ENCODE measurements around the gene PAGE1.

DNA sequence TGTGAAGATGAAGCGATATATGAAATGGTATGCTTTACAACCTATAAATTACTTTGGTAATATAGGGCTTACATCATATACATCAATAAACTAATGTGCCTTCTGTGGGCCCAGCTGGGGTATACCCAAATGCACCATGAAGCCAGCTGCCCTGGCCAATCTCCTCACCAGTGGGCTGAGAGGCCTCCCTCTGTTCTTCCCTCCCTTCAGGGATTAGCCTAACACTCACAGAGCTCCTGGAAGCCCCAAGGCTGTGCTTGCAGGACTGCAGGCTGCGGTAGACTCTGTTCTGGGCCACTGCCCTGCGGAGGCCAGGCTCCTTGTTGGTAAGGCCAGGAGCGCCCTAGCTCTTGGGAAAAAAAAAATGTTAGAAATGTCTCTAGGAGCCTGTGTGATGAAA is 33.9 kb downstream of the PAGE1 start:
- TF ChIP-seq RAD21 (IDR thresholded peaks at IDR 0.05) (no peak), RXRA (IDR thresholded peaks at IDR 0.05) (no peak), TAF1 (conservative IDR thresholded peaks at IDR 0.05) (no peak), HNF4A (conservative IDR thresholded peaks at IDR 0.05) (no peak), YY1 (IDR thresholded peaks at IDR 0.05) (no peak), FOXA2 (IDR thresholded peaks at IDR 0.05) (no peak)
- TF ChIP-seq, protein P1, sequence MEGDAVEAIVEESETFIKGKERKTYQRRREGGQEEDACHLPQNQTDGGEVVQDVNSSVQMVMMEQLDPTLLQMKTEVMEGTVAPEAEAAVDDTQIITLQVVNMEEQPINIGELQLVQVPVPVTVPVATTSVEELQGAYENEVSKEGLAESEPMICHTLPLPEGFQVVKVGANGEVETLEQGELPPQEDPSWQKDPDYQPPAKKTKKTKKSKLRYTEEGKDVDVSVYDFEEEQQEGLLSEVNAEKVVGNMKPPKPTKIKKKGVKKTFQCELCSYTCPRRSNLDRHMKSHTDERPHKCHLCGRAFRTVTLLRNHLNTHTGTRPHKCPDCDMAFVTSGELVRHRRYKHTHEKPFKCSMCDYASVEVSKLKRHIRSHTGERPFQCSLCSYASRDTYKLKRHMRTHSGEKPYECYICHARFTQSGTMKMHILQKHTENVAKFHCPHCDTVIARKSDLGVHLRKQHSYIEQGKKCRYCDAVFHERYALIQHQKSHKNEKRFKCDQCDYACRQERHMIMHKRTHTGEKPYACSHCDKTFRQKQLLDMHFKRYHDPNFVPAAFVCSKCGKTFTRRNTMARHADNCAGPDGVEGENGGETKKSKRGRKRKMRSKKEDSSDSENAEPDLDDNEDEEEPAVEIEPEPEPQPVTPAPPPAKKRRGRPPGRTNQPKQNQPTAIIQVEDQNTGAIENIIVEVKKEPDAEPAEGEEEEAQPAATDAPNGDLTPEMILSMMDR (IDR thresholded peaks at IDR 0.05; ENCODE audit: low read depth, low read length, missing input control), result no peak
- TF ChIP-seq, protein P2, sequence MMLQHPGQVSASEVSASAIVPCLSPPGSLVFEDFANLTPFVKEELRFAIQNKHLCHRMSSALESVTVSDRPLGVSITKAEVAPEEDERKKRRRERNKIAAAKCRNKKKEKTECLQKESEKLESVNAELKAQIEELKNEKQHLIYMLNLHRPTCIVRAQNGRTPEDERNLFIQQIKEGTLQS (IDR thresholded peaks at IDR 0.05), result no peak
- TF ChIP-seq, protein P3, sequence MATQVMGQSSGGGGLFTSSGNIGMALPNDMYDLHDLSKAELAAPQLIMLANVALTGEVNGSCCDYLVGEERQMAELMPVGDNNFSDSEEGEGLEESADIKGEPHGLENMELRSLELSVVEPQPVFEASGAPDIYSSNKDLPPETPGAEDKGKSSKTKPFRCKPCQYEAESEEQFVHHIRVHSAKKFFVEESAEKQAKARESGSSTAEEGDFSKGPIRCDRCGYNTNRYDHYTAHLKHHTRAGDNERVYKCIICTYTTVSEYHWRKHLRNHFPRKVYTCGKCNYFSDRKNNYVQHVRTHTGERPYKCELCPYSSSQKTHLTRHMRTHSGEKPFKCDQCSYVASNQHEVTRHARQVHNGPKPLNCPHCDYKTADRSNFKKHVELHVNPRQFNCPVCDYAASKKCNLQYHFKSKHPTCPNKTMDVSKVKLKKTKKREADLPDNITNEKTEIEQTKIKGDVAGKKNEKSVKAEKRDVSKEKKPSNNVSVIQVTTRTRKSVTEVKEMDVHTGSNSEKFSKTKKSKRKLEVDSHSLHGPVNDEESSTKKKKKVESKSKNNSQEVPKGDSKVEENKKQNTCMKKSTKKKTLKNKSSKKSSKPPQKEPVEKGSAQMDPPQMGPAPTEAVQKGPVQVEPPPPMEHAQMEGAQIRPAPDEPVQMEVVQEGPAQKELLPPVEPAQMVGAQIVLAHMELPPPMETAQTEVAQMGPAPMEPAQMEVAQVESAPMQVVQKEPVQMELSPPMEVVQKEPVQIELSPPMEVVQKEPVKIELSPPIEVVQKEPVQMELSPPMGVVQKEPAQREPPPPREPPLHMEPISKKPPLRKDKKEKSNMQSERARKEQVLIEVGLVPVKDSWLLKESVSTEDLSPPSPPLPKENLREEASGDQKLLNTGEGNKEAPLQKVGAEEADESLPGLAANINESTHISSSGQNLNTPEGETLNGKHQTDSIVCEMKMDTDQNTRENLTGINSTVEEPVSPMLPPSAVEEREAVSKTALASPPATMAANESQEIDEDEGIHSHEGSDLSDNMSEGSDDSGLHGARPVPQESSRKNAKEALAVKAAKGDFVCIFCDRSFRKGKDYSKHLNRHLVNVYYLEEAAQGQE (IDR thresholded peaks at IDR 0.05), result no peak

Measured in liver (tissue), 3 donors.